Measurements from ENCODE around the gene ZMYND15. TPM values are rescaled to one million over a fixed set of nuclear protein-coding genes. Genes with fewer than 3 reads are reported as not detected.

Gene ZMYND15
- total RNA-seq, 1 donor from 2014 or later: 1.5 TPM

DNA sequence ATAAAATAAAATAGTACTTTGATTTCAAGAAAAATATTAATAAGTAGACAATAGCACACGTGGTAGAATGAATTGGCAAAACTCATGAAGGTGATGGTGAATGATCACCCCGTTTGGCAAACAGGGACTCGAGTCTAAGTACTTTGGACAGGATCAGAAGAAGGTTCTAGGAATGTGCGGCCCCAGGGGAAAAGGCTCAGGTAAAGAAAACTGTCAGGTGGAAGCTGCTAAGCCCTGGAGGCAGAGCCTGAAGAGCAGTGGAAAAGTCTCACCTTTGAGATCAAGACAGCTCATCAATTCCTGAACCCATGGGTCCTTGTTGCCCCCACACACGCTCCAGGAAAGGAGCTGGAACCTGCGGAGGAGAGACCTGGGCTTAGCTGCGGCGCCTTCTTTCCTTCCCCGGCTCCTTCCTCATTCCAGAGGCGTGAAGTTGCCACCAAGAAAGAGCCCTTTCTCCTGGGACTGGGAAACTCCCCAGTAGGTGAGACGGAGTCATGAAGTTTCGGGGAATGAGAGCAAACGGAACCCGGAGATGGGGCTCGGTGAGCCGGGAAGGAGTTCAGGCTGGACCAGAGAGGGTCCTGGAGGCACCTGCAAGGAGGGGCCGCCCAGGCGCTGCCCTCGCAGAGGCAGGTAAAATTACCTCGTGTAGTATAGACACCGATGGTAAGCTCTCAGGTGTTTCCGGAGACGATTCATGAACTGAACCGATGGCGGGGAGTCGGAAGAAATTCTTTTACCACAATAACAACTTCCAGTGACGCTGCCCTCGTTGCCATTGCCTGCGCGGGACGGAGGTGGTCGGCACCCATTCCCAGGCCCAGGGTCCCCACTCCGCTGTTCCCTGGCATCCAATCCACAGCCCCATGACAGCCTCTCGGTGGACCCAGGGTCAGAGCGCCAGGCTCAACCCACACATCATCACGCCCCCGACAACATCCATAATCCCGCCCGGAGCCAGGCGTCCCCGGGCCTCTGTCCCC lies 1.2 kb upstream of the ZMYND15 start:
- DNase-seq (ENCODE audit: low read depth): peak; percentile 25
- TF ChIP-seq, protein P1, sequence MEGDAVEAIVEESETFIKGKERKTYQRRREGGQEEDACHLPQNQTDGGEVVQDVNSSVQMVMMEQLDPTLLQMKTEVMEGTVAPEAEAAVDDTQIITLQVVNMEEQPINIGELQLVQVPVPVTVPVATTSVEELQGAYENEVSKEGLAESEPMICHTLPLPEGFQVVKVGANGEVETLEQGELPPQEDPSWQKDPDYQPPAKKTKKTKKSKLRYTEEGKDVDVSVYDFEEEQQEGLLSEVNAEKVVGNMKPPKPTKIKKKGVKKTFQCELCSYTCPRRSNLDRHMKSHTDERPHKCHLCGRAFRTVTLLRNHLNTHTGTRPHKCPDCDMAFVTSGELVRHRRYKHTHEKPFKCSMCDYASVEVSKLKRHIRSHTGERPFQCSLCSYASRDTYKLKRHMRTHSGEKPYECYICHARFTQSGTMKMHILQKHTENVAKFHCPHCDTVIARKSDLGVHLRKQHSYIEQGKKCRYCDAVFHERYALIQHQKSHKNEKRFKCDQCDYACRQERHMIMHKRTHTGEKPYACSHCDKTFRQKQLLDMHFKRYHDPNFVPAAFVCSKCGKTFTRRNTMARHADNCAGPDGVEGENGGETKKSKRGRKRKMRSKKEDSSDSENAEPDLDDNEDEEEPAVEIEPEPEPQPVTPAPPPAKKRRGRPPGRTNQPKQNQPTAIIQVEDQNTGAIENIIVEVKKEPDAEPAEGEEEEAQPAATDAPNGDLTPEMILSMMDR (conservative IDR thresholded peaks at IDR 0.05; ENCODE audit: low read depth, low read length): no peak
- H3K4me3 ChIP-seq (ENCODE audit: low read depth, low read length): peak overlapping the region; percentile 73

DNA sequence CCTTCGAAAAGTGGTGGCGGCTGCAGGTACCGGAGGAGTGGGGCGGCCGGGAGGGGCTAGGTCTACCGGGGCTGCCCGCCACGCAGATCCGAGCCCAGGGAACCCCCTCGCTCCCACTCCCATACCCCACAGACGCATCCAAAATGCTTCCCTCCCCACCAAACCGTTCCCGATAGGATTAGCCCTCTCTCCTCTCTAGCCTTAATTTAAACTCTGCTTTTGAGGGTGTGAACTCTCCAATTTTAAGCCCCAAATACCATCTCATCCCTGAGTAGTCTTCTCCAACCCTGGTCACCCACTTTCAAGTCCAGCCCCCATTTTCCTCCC lies 355 bp downstream of the ZMYND15 start:
- no peak for DNase-seq (ENCODE audit: low read depth)
- TF ChIP-seq, protein P1 (conservative IDR thresholded peaks at IDR 0.05; ENCODE audit: low read depth, low read length): no peak
- peak overlapping the region; percentile 73 for H3K4me3 ChIP-seq (ENCODE audit: low read depth, low read length)

DNA sequence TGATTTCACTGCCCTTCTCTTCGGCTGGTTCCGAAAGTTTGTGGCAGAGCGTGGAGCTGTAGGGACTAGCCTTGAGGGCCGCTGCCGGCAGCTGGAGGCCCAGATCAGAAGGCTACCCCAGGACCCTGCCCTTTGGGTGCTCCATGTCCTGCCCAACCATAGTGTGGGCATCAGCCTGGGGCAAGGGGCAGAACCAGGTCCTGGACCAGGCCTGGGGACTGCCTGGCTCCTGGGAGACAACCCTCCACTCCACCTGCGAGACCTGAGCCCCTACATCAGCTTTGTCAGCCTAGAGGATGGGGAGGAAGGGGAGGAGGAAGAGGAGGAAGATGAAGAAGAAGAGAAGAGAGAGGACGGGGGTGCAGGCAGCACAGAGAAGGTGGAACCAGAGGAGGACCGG lies 951 bp downstream of the ZMYND15 start:
- TF ChIP-seq, protein P1 (conservative IDR thresholded peaks at IDR 0.05; ENCODE audit: low read depth, low read length): no peak
- H3K4me3 ChIP-seq (ENCODE audit: low read depth, low read length): no peak overlapping the region
- no peak for DNase-seq (ENCODE audit: low read depth)

DNA sequence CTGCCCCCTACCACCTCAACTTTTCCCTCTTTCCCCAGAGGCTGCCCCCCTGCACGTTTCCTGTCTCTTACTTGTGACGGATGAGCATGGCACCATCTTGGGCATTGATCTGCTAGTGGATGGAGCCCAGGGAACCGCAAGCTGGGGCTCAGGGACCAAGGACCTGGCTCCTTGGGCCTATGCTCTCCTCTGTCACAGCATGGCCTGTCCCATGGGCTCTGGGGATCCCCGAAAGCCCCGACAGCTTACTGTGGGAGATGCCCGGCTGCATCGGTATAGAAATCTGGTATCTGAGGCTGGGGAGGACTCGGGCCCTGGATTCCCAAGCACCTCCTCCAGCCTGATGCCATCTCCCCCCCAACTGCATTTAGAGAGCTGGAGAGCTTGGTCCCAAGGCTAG lies 1.9 kb downstream of the ZMYND15 start:
- no peak overlapping the region for H3K4me3 ChIP-seq (ENCODE audit: low read depth, low read length)
- TF ChIP-seq, protein P1 (conservative IDR thresholded peaks at IDR 0.05; ENCODE audit: low read depth, low read length): no peak
- DNase-seq (ENCODE audit: low read depth): no peak

DNA sequence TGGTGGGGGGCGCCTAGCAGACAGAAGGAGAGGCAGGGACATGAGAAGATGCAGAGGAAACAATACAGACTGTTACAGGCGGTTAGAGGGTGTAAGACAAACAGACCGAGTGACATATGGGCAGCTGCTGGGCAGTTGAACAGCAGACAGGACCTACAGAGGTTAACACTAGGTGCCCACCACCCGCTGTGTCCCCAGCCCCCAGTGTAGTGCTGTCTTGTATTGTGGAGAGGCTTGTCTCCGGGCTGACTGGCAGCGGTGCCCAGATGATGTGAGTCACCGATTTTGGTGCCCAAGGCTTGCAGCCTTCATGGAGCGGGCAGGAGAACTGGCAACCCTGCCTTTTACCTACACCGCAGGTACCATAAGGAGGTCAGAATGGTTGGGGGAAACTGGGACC lies 2.5 kb downstream of the ZMYND15 start:
- no peak for DNase-seq (ENCODE audit: low read depth)
- TF ChIP-seq, protein P1 (conservative IDR thresholded peaks at IDR 0.05; ENCODE audit: low read depth, low read length): no peak

DNA sequence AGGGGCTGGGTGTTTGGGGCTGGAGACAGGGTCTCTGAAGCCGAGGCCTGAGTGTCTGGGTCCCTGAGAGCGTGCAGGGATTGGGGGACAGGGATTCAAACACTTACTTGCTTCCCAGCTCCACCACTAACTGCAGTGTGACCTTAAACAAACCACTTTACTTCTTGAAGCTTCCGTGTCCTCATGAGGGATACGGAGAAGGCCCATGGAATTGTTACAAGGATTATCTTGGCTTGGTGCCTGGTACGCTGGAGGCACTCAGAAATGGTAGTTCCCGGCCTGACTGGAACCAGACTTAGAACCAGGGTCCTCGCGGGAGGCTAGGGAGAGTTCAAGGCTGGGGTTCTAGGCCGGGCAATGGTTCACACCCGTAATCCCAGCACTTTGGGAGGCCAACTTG lies 3.0 kb downstream of the ZMYND15 start:
- DNase-seq (ENCODE audit: low read depth): no peak
- no peak overlapping the region for H3K4me3 ChIP-seq (ENCODE audit: low read depth, low read length)
- TF ChIP-seq, protein P1 (conservative IDR thresholded peaks at IDR 0.05; ENCODE audit: low read depth, low read length): no peak

More for the DNA sequence above, 2.5 kb downstream of the ZMYND15 start:
- no peak overlapping the region for H3K4me3 ChIP-seq (ENCODE audit: low read depth, low read length)

DNA sequence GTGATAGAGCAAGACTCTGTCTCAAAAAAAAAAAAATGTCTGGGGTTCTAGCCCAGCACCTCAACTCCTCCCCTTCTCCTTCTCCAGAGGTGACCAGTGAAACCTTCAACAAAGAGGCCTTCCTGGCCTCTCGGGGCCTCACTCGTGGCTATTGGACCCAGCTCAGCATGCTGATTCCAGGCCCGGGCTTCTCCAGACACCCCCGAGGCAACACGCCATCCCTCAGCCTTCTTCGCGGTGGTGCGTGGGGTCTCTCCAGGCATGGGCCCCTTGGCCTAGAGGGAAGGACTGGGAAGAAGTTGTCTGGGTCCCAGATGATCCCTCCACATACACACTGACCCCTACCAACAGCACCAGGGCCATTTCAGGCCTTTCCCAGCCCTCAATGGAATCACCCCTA lies 3.6 kb downstream of the ZMYND15 start:
- TF ChIP-seq, protein P1 (conservative IDR thresholded peaks at IDR 0.05; ENCODE audit: low read depth, low read length): no peak
- no peak overlapping the region for H3K4me3 ChIP-seq (ENCODE audit: low read depth, low read length)
- no peak for DNase-seq (ENCODE audit: low read depth)
